ENCODE results near the gene SORCS3.

DNA sequence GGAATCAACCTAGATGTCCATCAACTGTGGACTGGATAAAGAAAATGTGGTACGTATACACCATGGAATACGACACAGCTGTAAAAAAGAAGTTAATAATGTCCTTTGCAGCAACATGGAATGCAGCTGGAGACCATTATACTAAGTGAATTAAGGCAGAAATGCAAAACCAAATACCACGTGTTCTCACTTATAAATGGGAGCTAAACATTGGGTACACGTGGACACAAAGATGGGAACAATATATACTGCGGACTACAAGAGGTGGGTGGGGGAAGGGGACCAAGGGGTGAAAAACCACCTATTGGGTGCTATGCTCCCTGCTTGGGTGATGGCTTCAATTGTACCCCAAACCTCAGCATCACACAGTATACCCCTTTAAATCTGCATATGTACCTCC, 385.5 kb downstream of the SORCS3 start:
- TF ChIP-seq, protein P1, sequence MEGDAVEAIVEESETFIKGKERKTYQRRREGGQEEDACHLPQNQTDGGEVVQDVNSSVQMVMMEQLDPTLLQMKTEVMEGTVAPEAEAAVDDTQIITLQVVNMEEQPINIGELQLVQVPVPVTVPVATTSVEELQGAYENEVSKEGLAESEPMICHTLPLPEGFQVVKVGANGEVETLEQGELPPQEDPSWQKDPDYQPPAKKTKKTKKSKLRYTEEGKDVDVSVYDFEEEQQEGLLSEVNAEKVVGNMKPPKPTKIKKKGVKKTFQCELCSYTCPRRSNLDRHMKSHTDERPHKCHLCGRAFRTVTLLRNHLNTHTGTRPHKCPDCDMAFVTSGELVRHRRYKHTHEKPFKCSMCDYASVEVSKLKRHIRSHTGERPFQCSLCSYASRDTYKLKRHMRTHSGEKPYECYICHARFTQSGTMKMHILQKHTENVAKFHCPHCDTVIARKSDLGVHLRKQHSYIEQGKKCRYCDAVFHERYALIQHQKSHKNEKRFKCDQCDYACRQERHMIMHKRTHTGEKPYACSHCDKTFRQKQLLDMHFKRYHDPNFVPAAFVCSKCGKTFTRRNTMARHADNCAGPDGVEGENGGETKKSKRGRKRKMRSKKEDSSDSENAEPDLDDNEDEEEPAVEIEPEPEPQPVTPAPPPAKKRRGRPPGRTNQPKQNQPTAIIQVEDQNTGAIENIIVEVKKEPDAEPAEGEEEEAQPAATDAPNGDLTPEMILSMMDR (IDR thresholded peaks at IDR 0.05): no peak
- TF ChIP-seq POLR2A (IDR thresholded peaks at IDR 0.05) (no peak), POLR2AphosphoS5 (IDR thresholded peaks at IDR 0.05; ENCODE audit: insufficient read depth in 1 of 2, low read depth in 1 of 2) (no peak)
